ENCODE data around the gene TIMP2. TPM values are rescaled to one million over a fixed set of nuclear protein-coding genes. Genes with fewer than 3 reads are reported as not detected.

The TIMP2 gene
- total and polyA plus RNA-seq, 4 donors, result 47.5 to 176 (median 91.9) TPM

- Histone ChIP-seq H3K27ac (ENCODE audit: low read depth in 1 of 2, low read length in 1 of 2) (no peak overlapping the region), H3K27me3 (ENCODE audit: control insufficient read depth in 3 of 3, insufficient read depth in 3 of 3, low read length in 2 of 3) (no peaks in the 10 kb centered on the region), H3K9ac (ENCODE audit: insufficient read depth in 1 of 2, low read length in 2 of 2) (no peak overlapping the region), H3K9me3 (ENCODE audit: control insufficient read depth in 4 of 4, insufficient read depth in 3 of 4, low read length in 3 of 4) (no peaks in the 10 kb centered on the region), H3K4me1 (ENCODE audit: control insufficient read depth in 5 of 5, insufficient read depth in 5 of 5, low read length in 5 of 5) (peaks cover 0 to 3% (median 0%) of the 10 kb centered on the region in 5 donors), H3K4me3 (no peak overlapping the region), H3K36me3 (ENCODE audit: control insufficient read depth in 4 of 4, insufficient read depth in 4 of 4, low read length in 4 of 4) (peaks cover 33 to 64% (median 42%) of the 10 kb centered on the region in 4 donors)
- no peak for TF ChIP-seq CTCF (IDR thresholded peaks at IDR 0.05; ENCODE audit: control extremely low read depth, extremely low read depth)
- DNase-seq (no peak), ATAC-seq (ENCODE audit: insufficient read depth, low FRiP score) (no peak)
- WGBS, 2 donors, result 83 to 99% methylated on average over 7 of the region's 7 CpGs
These were observed 109.5 kb downstream of the TIMP2 start for GRCh38 chr17:78815696-78816095.

GRCh38 chr17:78812855-78813254 is 112.3 kb downstream of the TIMP2 start:
- DNase-seq (no peak), ATAC-seq (ENCODE audit: insufficient read depth, low FRiP score) (no peak)
- H3K36me3 ChIP-seq (ENCODE audit: control insufficient read depth in 4 of 4, insufficient read depth in 4 of 4, low read length in 4 of 4), result peaks cover 18 to 58% (median 32%) of the 10 kb centered on the region in 4 donors
- no peaks in the 10 kb centered on the region for H3K9me3 ChIP-seq (ENCODE audit: control insufficient read depth in 4 of 4, insufficient read depth in 3 of 4, low read length in 3 of 4)
- no peak overlapping the region for H3K4me3 ChIP-seq
- no peak for TF ChIP-seq CTCF (IDR thresholded peaks at IDR 0.05; ENCODE audit: control extremely low read depth, extremely low read depth)
- H3K4me1 ChIP-seq (ENCODE audit: control insufficient read depth in 5 of 5, insufficient read depth in 5 of 5, low read length in 5 of 5), result peaks cover 0 to 1% (median 0%) of the 10 kb centered on the region in 5 donors
- H3K27me3 ChIP-seq (ENCODE audit: control insufficient read depth in 3 of 3, insufficient read depth in 3 of 3, low read length in 2 of 3), result no peaks in the 10 kb centered on the region
- 74 to 92% methylated on average over 8 of the region's 8 CpGs for WGBS, 2 donors
- H3K27ac ChIP-seq (ENCODE audit: low read depth in 1 of 2, low read length in 1 of 2), result no peak overlapping the region
- H3K9ac ChIP-seq (ENCODE audit: insufficient read depth in 1 of 2, low read length in 2 of 2), result no peak overlapping the region

DNA sequence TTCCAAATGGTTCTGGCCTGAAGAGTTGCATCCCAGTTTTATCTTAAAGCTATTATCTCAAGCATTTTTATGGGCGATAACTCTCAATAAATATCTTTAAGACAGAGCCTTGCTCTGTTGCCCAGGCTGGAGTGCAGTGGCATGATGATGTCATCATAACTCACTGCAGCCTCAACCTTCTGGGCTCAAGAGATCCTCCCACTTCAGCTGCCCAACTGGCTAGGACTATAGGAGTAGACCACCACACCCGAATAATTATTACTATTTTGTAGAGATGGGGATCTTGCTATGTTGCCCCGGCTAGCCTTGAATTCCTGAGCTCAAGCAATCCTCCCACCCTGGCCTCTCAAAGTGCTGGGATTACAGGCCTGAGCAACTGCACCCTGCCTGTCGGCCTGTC is 117.0 kb downstream of the TIMP2 start:
- H3K9me3 ChIP-seq (ENCODE audit: control insufficient read depth in 4 of 4, insufficient read depth in 3 of 4, low read length in 3 of 4), result no peaks in the 10 kb centered on the region
- no peak overlapping the region for H3K27ac ChIP-seq (ENCODE audit: low read depth in 1 of 2, low read length in 1 of 2)
- WGBS, 2 donors, result 89 to 93% methylated on average over 4 of the region's 4 CpGs
- no peak for TF ChIP-seq CTCF (IDR thresholded peaks at IDR 0.05; ENCODE audit: control extremely low read depth, extremely low read depth)
- ATAC-seq (ENCODE audit: insufficient read depth, low FRiP score) (no peak), DNase-seq (no peak)
- no peak overlapping the region for H3K9ac ChIP-seq (ENCODE audit: insufficient read depth in 1 of 2, low read length in 2 of 2)
- H3K36me3 ChIP-seq (ENCODE audit: control insufficient read depth in 4 of 4, insufficient read depth in 4 of 4, low read length in 4 of 4), result peaks cover 12 to 59% (median 26%) of the 10 kb centered on the region in 4 donors
- H3K4me3 ChIP-seq, result no peak overlapping the region
- H3K4me1 ChIP-seq (ENCODE audit: control insufficient read depth in 5 of 5, insufficient read depth in 5 of 5, low read length in 5 of 5), result peaks cover 0 to 2% (median 0%) of the 10 kb centered on the region in 5 donors
- no peaks in the 10 kb centered on the region for H3K27me3 ChIP-seq (ENCODE audit: control insufficient read depth in 3 of 3, insufficient read depth in 3 of 3, low read length in 2 of 3)

- 37 to 66% methylated on average over 9 of the region's 9 CpGs for WGBS, 2 donors
These were observed 118.7 kb downstream of the TIMP2 start for GRCh38 chr17:78806451-78806850.

More at GRCh38 chr17:78806451-78806850, 118.7 kb downstream of the TIMP2 start:
- H3K4me1 ChIP-seq (ENCODE audit: control insufficient read depth in 5 of 5, insufficient read depth in 5 of 5, low read length in 5 of 5), result peaks cover 0 to 2% (median 0%) of the 10 kb centered on the region in 5 donors
- no peak overlapping the region for H3K9ac ChIP-seq (ENCODE audit: insufficient read depth in 1 of 2, low read length in 2 of 2)
- DNase-seq (no peak), ATAC-seq (ENCODE audit: insufficient read depth, low FRiP score) (no peak)
- TF ChIP-seq CTCF (IDR thresholded peaks at IDR 0.05; ENCODE audit: control extremely low read depth, extremely low read depth), result no peak
- H3K27me3 ChIP-seq (ENCODE audit: control insufficient read depth in 3 of 3, insufficient read depth in 3 of 3, low read length in 2 of 3), result no peaks in the 10 kb centered on the region
- no peak overlapping the region for H3K27ac ChIP-seq (ENCODE audit: low read depth in 1 of 2, low read length in 1 of 2)
- H3K4me3 ChIP-seq, result no peak overlapping the region
- peaks cover 14 to 57% (median 27%) of the 10 kb centered on the region in 4 donors for H3K36me3 ChIP-seq (ENCODE audit: control insufficient read depth in 4 of 4, insufficient read depth in 4 of 4, low read length in 4 of 4)
- H3K9me3 ChIP-seq (ENCODE audit: control insufficient read depth in 4 of 4, insufficient read depth in 3 of 4, low read length in 3 of 4), result no peaks in the 10 kb centered on the region
